Activated CD8-positive, alpha-beta memory T cell treated with anti-CD3 and anti-CD28 coated beads for 36 hours (primary cell): ENCODE results near the gene CDK11B. TPM values are rescaled to one million over a fixed set of nuclear protein-coding genes. Genes with fewer than 3 reads are reported as not detected.
"Not testable (repeated sequence)": the region's sequence is repeated elsewhere in the genome, so short reads cannot be mapped to it uniquely, and the experiment has no call there.

Source experiments
- CTCF ChIA-PET: fragments of 350-600 bp; sonication (Branson Sonifier 250); formaldehyde crosslinking; loops from one replicate; lab custom pipeline; 2021; ENCODE audit warnings: antibody characterized with exemption; lab: Charles Lee
- POLR2A ChIA-PET: fragments of 350-600 bp; sonication (Branson Sonifier 250); formaldehyde crosslinking; loops from one replicate; lab custom pipeline; 2021; ENCODE audit warnings: antibody characterized with exemption; lab: Charles Lee
- total RNA-seq, 2 experiments: library from RNA; stranded (reverse); gene quantifications; one replicate each; pipeline ENCODE4 v1.2.3, GENCODE V29; 2021

Gene CDK11B
- 10 to 100 TPM; 41.1 to 44.3 TPM for total RNA-seq

DNA sequence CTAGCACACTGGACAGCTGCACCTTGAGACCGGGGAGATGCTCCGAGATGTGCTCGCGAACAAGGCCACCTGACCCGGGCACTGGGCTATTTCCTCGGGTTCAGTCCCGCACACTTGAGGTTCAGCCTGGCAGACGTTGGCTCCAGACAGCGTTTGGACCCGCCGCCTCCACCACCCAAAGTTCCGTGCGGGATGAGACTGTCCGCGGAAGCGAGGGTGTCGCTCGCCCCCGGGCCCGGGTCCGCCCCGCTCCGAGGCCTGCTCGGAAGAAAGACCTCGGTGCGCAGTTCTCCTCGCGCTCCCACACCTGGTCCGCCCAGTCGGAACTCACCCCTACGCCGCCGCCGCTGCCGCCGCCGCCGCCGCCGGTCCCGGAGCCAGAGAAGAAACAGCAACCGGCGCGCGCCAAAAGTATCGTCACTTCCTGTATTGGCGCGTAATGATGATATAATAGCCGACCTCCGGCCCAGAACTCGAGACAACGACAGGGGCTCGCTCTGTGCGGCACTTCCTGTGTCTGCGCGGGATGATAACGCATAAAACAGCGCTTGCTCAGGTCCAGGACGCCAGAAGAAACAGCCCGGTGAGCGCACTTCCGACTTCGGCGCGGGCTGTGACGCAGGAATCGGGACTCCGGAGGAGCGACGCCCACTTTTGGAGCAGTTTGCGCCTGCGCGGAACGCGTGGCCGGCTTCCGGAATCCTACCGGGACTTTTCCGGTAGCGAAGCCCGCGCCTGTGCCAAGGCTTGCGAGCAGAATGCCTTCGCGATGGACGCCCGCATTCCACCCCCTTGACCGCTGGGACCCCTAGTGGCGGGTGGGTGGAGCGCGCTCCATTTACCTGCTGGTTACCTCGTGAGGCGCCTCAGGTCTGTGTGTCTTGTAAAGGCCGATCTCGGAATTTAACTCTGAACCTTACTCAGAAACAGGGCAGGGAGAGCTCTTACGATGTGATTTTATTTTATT is at the start of gene CDK11B:
CDK11B (minus strand) TSS at position 422 of the 967 bp plus-strand sequence. CDS start 1,519 bp downstream, outside the sequence.
- POLR2A ChIA-PET, CTCF ChIA-PET: not testable (repeated sequence)

DNA sequence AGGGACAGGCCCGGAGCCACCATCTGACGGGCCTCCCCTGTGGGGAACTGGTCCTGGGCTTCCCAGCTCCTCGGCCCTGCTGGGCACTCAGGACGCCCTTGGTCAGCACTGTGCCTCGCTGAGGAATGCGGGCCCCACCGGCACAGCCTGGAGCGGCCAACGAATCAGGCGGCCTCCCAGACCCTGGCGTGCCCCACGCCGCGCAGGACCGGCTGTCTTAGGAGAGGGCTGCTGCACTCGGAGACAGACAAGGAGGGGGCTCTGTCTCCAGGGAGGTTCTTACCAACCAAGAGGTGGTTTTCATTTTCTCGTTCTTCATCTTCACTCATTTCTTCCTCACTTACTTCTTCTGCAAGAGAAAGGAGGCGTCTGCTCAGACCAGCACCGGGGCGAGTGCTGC is 49.1 kb upstream of the CDK11B start:
- POLR2A ChIA-PET, CTCF ChIA-PET: not testable (repeated sequence)

DNA sequence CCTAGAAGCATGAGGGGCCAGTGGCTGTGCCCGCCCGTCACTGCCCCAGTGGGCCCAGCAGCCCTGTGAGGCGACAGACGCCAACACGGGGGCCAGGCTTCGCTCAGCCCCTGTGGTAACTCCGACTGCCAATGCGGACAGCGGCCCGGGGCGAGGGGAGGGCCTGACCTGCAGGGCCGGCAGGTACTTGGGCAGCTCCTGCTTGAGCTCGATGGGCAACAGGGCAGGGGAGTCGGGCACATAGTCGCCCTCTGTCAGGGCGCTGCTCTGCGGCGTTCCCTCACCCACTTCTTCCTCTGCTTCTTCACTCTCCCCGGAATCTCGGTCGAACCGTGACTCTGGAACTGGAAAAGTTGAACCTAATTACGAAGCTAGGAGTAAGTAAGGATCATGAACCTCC is 48.4 kb upstream of the CDK11B start:
- POLR2A ChIA-PET, CTCF ChIA-PET: not testable (repeated sequence)

DNA sequence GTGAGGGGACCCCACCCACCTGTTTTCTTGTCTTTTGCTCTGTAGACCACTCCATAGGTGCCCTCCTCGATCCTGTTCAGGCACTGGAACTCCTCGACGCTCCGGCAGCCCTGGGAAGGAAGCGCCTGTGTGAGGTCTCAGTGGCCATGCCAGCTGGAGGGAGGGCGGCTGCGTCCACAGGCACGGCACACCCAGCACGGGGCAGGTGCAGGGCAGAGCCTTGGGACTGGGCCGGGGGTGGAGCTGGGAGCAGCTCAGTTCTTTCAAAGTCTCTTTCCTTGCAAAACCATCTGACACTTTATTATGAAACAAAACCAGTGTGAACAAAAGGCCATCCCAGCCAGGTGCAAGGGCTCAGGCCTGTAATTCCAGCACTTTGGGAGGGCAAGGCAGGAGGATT is 46.8 kb upstream of the CDK11B start:
- POLR2A ChIA-PET, CTCF ChIA-PET: not testable (repeated sequence)

DNA sequence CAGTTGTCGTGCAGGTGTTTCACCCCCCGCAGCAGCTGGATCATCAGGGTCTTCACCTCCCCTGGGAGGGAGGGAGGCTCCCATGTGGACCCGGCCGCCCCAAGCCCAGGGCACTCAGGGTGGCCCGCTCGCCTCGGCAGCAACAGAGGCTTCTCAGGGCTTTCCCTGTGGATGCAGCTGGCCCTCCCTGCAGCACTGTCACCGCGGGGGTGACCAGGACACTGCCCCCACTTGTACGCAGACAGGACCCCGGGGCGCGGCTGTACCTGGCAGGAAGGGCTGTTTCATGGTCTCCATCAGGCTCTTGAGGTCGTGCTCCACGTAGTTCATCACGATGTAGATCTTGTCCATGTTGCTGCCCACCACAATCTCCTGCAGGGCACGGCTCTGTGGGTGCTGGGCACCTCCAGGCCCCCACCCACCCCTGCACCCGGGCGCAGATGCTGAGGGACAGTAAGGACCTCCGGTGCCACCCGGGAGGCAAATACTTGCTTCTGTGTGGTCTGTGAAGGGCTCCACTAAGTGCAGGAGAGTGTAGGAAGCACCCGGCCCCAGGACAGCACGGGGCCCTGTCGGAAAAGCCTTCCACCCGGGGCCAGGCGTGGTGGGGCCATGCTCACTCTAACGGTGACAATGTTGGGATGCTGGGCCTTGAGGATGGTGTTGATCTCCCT is 45.6 kb upstream of the CDK11B start:
- POLR2A ChIA-PET, CTCF ChIA-PET: not testable (repeated sequence)

DNA sequence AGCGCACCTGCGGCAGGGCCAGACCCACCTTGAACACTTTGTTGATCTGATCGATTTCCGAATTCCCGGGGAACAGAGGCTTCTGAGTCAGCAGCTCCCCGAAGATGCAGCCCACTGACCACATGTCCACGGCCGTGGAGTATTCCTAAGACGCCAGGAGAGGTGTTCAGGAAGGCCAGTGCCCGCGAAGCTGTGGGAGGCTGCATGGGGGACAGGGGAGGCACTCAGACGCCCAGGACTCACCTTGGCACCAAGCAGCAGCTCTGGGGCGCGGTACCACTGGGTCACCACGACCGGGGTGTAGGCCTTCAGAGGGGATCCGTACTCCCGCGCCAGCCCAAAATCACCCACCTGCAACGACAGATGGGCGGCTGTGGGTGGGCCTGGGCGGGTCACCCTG is 45.0 kb upstream of the CDK11B start:
- CTCF ChIA-PET, result no interaction called here
- POLR2A ChIA-PET, result no interaction called here

DNA sequence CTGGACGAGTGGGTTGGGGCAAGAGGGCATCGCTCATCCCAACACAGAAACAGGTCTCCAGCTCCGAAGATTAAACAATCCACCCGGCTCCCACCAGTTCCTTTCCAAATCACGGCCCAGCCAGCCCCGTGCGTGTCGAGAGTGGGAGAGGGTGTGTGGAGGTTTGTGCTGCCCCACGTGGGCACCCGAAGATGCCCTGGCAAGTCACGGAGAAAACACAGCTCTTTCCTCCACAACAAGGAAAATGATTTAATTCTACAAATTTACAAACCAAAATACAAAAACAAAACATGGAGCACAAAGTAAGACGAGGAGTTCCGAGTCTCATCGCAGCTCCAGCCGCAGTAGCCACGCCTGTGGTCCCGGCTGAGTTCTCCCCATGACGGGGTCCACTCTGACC is 43.7 kb upstream of the CDK11B start:
- CTCF ChIA-PET, POLR2A ChIA-PET: not testable (repeated sequence)

DNA sequence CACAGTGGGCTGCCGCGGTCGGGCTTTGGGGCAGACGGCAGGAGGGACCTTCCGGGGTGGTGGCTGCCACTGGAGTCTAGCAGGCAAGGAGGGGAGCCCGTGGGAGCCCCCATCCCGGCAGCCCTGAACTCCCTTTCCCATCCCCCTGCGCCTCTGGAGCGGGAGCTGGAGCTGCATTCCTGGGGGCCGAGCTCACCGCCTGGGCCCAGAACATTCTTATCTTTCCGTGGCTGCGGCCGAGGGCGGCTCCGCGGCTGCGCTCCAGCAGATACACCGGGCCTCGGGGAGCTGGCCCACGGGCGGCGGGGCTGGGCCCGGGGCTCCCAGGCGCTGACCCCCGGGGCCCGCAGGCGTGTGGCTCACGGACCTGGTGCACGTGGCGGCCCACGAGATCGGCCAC is 41.8 kb upstream of the CDK11B start:
- POLR2A ChIA-PET, CTCF ChIA-PET: not testable (repeated sequence)

DNA sequence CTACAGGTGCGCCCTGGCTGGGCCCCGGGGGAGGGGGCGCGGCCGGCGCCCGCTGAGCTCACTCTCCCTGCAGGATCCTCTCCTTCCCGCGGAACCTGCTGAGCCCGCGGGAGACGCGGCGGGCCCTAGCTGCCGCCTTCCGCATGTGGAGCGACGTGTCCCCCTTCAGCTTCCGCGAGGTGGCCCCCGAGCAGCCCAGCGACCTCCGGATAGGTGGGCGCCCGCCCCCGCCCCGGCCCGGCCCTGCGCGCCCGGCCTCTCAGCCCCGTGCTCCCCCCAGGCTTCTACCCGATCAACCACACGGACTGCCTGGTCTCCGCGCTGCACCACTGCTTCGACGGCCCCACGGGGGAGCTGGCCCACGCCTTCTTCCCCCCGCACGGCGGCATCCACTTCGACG is 41.3 kb upstream of the CDK11B start:
- POLR2A ChIA-PET, CTCF ChIA-PET: not testable (repeated sequence)

DNA sequence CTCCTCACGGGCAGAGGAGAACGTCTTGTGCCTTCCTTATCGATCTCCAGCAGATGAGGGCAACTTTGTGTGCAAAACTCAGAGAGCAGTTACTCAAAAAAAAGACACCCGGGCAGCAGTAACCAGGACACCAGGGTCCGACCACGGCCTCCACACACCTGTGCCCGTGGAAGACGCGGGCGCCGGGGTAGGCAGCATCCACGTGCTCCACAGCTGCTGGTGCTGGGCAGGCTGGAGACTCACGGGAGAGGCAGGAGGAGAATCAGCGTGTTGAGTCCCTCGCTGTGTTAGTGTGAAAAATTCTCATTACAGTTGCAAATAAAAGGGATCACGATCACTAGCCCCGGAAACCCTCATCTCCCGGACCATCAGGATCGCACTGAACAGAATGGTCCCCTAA is 40.3 kb upstream of the CDK11B start:
- CTCF ChIA-PET, POLR2A ChIA-PET: not testable (repeated sequence)

DNA sequence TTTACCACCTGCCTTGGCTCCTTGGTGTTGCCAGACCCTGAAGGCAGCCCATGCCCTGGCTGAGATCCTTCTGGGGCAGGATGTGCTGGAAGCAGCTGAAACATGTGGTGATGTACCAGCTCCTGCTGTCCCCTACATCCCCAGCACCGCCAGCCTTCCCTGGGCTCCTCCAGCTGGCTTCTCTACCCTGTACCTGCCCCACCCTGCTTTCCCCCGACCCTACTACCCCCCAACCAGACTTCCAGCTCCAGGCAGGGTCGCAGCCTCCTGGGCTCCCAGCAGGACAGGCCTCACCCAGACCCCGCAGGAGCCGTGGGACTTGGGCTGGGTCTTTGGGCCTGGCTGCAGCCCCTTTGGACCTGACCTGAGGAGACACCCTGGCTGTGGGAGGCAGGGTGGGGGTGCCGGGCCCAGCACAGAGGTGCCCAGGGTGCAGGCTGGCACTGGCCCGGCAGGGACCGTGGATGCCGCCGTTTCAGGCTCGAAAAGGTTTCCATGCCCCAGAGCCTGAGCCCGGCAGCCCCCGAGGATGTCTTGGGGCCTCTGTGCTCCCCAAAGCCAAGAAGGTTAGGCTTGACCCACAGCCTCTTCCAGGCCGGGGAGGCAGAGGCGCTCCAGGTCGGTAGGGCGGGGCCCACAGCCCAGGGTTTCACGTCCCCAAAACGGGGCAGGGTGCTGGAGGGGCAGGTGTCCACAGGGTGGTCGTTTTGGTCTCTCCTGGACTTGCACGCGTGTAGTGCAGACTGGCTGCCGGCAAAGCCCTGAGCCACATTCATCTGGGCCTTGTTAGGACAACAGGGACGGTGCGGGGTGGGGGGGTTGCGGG is 38.8 kb upstream of the CDK11B start:
- CTCF ChIA-PET, POLR2A ChIA-PET: not testable (repeated sequence)

DNA sequence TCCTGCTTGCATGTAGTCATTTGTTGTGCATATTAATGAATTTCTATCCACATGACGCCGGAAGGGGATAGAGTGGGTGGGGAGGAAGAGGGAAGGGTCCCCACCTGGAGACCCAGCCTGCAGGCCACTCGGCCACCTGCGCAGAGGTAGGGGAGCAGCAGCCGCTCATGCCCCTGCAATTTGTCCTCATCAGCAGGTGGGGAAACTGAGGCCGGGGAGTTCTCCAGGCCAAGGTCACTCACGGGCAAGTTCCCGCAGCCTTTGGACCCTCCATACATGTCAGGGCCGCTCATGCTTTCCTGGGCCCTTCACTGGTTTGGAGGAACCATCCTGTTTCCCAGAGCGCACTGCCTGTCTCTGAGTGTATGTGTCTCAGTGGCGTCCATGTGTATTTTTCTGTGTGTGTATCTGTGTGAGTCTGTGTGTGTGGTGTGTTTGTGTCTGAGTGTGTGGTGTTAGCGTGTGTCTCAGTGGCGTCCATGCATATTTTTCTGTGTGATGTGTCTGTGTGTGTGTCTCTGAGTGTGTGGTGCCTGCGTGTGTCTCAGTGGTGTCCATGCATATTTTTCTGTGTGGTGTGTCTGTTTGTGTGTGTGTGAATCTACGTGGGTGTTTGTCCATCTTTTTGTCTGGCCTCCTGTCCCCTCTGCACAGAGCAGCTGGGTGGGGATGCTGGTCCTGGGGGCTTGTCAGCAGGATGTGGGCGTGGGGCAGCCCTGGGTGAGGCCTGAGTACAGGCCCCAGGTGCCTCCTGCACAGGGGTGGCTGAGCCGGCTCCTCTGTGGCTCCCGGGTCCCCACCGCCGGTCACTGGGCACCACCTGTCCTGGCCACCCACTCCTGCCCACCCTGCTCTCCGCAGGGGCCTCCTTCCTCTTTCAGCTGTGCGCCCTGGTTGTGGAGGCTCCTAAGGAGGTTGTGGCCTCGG is 37.9 kb upstream of the CDK11B start:
- CTCF ChIA-PET, POLR2A ChIA-PET: not testable (repeated sequence)

DNA sequence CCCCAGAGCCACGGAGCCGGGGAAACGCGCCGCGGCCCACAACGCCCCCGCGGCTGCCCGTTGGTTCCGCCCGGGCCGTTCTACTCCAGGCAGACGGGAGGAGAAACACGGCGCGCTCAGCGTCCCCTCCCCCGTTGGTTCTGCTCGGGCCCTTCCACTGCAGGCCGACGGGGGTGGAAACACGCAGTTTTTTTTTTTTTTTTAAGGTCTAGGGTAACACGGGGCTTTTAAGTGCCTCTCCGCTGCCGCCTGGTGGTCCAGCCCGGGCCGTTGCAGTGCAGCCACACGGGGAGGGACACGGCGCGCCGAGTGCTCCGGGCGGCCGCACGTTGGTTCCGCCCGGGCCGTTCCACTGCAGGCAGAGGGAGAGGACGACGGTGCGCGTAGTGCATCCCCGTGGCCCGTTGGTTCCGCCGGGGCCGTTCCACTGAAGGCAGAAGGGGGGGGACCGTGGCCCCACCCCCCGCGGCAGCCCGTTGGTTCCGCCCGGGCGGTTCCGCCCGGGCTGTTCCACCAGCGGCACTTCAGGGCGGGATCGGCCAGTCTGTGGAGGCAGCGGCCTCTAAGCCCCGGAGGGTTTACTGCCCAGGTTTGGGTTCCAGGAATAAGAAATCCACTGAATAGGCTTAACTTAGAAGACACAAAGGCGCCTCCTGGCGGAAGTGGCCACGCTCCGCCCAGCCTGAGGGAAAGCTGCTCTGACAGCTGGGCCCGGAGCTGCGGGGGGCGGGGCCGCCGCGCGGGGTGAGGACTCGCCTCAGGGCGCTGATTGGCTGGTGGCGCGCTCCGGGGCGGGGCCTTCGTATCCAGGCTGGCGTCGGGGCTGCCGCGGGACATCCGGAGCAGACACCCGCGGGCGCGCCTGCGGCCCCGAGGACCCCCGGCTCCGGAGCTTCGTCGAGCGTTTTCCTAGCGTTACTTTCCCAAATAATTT is 34.2 kb upstream of the CDK11B start, which contains the start of gene SLC35E2B:
SLC35E2B (minus strand) TSS at position 82 of the 934 bp plus-strand sequence. CDS start 16,096 bp downstream, outside the sequence.
- POLR2A ChIA-PET, CTCF ChIA-PET: not testable (repeated sequence)

DNA sequence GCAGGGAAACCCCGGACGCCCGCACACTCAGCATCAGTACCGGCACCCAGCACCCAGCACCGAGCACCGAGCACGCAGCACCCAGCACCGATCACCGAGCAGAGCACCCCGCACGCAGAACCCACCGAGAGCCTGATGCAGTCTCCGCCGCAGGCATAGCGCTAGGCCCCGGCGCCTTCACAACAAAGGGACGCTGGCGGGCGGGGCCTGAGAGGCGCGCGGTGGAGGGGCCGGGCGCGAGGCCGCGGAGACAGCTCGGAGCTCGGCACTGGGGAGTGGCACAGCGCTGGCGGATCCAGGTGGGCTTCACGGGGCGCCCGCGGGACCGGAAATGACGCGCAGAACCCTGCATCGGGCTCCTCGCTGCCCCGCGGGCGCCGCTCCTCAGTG is 33.5 kb upstream of the CDK11B start:
- POLR2A ChIA-PET, CTCF ChIA-PET: not testable (repeated sequence)

DNA sequence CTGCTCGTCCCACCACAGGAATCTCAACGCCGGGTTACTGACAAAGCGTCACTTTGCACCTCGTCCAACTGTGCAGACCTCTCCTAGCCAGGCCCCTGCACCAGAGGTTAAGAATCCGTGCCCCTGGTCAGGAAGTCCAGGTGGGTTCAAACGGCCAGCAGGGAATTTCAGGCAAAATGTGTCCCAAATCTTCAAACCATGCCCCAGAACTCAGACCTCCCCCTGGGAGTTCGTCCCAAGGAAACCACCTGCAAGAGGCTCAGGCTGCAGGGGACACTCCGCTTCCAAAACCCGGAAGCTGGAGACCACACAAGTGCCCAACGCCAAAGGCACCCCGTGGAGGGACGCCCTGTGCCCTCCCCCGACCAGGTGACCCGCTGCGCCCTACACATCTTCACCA is 32.6 kb upstream of the CDK11B start:
- POLR2A ChIA-PET, CTCF ChIA-PET: not testable (repeated sequence)

DNA sequence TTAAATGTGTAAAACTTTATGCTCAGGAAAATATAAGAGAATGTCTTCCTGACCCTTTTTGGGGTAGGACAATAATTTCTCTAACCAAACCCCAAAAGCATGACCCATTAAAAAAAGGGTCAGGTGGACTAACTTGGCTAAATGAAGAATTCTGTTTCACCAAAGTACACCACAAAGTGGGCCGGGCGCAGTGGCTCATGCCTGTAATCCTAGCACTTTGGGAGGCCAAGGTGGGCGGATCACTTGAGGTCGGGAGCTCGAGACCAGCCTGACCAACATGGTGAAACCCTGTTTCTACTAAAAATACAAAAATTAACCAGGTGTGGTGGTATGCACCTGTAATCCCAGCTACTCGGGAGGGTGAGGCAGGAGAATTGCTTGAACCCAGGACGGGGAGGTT is 30.7 kb upstream of the CDK11B start:
- CTCF ChIA-PET, result interaction anchor here (0.7 kb wide), 1 partner anchor 76 kb away, joined by 4 read pairs; no protein-coding TSS in a partner anchor

DNA sequence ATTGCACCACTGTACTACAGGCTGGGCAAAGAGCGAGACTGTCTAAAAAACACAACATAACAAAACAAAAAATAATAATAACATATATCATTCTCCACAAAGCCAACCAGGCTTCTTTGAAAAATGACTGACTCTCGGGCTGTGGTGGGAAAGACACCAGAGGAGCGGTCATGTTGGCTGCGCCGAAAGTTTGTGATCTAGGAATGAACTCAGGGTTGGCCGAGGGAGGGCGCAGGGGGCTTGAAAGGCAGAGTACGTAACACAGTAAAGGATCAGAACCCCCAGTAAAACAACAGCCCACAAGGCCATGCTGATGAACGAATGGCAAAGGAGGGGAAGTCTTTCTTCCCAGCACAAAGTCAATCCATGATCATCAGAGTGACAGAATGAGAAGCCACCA is 29.0 kb upstream of the CDK11B start:
- POLR2A ChIA-PET, result no interaction called here
- CTCF ChIA-PET, result no interaction called here

More for the DNA sequence above, 30.7 kb upstream of the CDK11B start:
- POLR2A ChIA-PET, result not testable (repeated sequence)
